NOMO-1 treated with dmso at 0.1 percent for 144 hours (cell line): Measurements from ENCODE around the gene ABCA3.
"Not testable (repeated sequence)": the region's sequence is repeated elsewhere in the genome, so short reads cannot be mapped to it uniquely, and the experiment has no call there.

Experiments used
- DNase-seq: peaks from one replicate; lab custom pipeline; 2025; ENCODE audit not compliant: unreplicated experiment; lab: John Stamatoyannopoulos, UW

Gene ABCA3

GRCh38 chr16:2280981-2281542, 59.5 kb downstream of the ABCA3 start:
- no peak for DNase-seq

DNA sequence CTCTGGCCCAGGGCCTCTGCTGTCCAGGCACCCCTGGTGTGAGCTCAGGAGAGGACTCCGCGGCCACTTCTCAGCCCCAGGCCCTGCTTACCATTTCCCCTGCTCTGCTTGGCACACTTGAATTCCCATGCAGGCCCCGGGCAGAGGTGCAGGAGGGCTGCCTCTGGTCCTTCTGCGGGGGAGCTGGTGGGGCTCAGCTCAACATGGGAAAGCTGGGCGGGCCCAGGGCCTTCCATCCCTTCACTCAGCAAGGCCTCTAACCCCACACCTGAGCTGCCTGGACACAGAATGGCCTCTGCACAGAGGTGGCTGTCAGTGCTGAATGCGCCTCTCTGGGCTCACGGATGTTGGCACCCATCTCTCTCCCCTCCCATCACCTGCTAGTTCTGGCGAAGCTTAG, 60.1 kb downstream of the ABCA3 start:
- DNase-seq: no peak

- no peak for DNase-seq
Measured at GRCh38 chr16:2278956-2279800, 61.4 kb downstream of the ABCA3 start.

DNA sequence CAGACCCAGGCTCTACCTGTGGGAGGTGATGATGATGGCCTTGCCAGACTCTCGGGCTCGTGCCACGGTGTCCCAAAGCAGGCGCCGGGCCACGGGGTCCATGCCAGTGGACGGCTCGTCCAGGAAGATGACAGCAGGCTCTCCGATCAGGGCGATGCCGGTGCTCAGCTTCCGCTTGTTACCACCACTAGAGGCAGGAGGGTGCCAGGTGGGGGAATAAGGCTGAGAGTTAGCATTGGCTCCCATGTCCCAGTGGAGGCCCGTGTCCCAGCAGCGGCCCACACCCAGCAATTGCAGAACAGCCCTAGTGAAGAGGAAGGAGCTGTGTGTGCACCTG, 62.3 kb downstream of the ABCA3 start:
- no peak for DNase-seq

DNA sequence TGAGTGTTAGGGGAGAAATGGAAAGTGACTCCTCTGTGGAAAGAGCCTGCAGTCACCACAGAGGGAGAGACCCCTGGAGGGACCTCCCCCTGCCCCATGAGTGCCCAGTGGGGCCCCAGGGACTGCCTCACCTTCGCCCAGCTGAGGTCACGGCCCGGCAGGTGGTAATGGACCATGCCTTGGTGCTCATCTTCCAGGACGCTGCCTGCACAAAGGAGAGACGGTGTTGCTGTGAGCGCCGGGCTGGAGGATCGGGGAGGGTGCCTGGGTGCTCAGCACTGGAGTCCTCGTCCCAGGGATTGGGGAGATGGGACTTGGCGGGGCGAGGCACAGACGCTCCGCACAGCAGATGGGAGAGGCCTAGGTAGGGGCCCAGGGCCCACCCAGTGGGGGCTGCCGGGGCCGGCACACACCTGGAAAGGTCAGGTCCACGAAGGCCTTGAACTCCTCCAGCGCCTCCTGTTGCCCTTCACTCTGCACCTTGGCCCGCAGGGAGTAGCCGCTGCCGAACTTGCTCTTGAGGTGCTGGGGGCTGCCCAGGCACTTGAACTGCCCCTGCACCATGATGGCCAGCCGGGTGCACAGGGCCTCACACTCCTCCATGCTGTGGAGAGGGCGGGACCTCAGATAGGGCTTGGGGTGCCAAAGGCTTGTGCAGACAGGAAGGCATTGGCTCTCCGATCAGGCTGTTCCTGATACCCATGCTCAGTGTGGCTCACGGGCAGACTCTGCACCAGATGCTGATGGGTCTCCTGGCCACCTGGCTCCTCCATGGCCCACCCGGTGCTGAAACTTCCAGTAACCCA, 62.9 kb downstream of the ABCA3 start:
- no peak for DNase-seq

DNA sequence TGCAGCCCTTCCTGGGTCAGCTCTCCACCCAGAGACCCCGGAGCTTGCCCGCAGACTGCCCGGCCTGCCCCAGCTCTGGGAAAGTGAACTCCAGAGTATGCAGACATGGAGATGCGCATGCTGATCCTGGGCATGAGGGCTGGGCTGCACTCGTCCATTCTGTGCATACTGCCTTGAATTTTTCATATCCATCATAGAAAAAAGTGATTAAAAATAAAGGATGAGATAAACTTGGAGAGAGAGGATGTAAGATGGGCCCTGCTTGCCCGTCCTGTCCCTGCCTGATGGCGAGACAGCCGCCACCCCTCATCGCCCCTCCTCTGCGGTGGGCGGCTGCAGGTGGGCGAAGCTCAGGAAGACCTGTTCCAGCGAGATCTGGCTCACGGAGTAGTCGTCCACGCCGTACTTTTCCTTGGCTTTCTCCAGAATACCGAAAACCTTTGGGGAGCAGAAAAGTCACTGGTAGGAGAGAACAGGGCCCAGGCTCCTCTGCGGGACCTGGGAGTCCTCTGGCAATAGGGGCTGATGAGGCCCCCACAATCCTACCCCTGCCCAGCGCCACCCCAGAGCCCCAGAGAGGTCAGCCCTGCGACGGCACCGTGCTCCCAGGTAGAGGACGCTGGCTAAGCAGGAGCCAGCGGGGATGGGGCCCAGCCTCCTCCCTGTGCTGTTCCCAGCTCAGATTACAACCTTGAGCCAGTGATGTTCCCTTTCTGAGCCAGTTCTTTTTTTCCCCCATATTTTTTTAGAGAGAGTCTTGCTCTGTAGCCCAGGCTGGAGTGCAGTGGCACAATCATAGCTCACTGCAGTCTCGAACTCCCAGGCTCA, 63.9 kb downstream of the ABCA3 start:
- DNase-seq: no peak

DNA sequence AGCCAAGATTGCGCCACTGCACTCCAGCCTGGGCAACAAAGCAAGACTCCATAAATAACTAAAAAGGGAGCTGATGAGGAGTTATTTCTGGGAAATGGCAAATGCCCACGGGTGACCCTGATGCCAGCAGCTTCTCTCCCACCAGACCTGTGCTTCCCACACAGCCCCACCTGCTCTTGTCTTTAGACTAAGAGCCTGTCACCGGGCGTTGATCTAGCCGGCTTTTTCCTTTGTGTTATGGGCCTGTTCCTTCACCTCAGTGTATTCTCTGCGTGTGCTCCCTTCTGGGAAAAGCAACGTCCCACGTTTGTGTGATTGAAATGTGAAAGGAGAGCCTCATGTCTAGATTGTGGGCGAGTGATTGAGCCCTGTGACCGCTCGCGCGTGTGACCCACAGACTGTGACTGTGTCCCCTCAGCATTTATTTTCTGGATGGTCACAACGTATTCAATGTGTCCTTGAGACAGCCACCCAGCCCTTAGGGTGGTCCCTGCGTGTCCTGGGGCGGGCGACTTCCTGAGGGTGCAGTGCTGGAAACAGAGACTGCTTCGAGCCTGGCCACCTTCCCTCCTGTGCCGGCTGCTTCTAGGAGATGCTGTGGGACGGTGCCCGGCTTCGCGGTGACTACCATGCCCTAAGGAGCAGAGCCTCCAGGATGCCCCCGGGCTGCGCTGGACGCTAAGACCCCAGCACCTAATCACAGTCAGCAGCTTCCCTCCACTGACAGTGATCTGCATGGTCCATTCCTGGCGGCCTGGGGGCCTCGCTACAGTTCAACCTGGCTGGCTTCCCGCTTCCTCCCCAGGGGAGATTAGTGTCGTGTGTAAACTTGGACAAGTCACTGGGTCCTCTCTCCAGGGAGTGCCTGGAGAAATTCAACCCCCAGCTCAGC, 64.8 kb downstream of the ABCA3 start:
- DNase-seq: no peak

GRCh38 chr16:2273931-2274330, 66.6 kb downstream of the ABCA3 start:
- DNase-seq: no peak

DNA sequence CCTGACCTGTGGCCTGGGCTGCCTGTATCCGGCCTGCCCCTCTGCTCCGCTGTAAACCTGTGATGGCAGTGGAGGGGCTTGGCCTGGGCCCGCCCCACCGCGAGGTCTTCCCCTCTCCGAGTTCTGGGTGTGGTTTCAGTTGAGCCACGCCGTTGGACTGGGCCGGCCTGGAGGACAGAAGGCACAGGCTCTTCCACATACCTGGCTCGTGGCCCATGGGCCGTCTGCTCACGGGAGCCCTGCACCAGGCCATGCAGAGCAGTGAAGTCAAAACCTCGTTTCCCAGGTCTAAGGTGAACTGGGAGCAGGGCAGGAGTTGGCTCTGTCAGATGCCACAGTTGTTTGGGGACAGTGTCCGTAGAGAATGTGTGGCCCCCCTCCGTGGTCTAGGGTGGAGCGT, 67.0 kb downstream of the ABCA3 start:
- DNase-seq: no peak

DNA sequence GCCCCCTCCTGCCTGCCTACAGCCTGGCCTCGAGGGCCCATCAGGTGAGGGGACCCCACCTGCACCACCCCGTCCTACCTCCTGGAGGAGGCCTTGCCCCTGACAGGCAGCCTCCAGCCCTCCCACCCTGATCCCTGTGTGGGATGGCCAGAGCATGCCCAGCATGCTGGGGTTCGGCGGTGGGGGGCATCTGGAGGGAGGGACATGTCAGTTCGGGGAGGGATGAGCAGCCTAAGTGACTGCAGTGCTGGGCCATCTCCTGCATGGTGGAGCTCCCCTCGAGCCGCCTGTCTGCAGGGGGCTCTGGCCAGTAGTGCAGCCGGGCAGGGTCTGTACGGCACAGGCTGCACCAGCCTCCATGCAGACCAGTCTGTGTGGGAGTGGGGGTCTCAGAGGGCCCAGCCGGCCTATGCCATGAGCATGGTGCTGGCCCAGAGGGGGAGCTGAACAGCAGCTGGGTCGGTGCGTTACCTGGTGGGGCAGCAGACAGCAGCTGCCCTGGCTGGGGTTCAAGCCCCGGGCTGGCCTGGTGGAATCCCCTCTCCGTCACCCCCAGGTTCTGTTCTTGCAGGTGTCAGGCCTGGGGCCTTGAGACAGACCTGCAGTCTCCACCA, 68.6 kb downstream of the ABCA3 start:
- no peak for DNase-seq

- no peak for DNase-seq
Measured at GRCh38 chr16:2270588-2271470, 69.7 kb downstream of the ABCA3 start.

DNA sequence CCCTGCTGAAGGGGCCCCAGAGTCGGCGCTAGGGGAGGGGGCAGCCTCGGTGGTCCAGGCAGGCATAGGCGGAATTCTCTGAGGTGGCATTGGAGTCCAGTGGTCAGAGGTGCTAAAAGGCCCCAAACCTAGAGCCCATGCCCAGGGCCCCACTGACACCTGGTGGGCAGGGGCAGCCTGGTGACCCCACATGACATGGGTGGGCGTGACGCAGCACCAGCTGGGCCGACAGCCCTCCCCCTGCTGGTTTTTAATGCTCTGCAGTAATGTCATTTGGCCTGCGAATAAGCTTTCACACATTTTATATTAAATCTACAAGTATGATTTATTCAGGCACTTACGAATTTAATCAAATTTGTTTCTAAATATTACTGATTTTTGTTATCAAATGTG, 70.5 kb downstream of the ABCA3 start:
- no peak for DNase-seq

GRCh38 chr16:2267913-2268666, 72.4 kb downstream of the ABCA3 start, which contains the start of gene RNPS1:
RNPS1 (minus strand) TSS chr16:2268126; CDS start chr16:2264643, 3,483 bp downstream.
- DNase-seq: peak; percentile 88

DNA sequence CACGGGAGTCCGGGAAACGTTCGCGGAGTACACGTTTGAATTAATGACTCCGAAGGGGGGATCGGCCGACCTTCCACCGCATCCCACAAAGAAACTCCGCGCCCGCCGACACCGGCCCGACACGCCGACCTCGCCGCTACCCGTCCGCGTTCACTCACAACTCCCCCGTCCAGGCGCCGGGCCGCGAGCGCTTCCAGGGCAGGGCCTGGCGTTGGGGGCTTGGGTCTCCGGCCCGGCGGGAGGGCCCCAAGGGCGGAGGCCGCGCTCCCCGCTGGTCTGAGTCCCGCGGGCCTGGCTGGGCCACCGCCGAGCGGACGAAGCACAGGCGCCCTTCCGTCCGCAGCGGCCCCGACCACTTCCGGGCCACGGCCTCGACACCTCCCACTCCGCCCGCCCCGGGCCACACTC, 73.0 kb downstream of the ABCA3 start:
- DNase-seq: not testable (repeated sequence)

DNA sequence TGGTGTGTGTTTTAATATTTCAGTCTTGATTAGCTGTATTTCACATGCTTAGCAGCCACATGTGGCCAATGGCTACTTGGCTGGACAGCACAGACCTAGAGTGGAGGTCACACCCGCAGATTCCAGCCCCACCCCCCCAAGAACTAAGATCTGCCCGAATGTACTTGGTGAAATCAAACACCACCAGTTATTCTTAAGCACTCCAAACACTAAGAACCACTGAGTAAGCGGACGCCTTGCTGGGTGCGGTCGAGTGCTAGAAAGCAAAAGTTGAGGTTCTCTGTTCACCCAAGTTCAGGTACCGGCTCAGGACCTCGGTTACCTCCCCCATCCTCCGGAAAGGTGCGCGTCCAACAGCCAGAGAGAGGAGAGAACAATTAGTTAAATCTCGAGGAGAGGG, 73.6 kb downstream of the ABCA3 start:
- DNase-seq: not testable (repeated sequence)

DNA sequence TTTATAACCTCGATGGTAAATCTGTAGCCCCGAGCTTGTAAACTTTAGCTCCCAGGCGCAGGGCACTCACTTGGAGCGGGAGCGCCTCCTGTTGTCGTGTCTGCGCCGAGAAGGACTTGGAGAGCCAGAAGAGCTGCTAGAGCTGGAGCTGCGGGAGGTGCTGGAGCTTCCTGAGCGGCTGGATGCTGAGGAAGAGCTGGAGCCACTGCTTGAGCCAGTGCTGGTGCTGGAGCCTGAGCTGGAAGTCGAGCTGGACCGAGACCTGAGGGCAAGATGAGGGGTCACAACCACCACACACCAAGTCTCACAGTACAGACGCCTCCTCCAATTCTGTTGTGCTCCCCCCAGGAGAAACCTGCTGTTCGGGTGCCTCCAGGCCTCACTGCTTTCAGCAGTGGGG, 77.5 kb downstream of the ABCA3 start:
- DNase-seq: not testable (repeated sequence)

DNA sequence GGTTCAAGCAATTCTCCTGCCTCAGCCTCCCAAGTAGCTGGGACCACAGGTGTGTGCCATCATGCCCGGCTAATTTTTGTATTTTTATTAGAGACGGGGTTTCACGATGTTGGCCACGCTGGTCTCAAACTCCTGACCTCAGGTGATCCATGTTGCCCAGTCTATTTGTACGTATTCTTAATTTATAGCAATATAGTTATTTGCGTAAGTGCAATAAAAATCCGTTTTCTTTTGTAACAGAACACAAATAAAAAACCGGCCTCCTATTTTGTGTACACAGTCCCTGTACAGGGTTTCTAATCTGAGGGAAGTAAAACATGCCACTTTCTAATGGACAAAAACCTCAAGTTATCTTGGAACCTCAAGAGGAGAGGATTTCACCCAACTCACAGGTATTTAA, 80.3 kb downstream of the ABCA3 start:
- no peak for DNase-seq

DNA sequence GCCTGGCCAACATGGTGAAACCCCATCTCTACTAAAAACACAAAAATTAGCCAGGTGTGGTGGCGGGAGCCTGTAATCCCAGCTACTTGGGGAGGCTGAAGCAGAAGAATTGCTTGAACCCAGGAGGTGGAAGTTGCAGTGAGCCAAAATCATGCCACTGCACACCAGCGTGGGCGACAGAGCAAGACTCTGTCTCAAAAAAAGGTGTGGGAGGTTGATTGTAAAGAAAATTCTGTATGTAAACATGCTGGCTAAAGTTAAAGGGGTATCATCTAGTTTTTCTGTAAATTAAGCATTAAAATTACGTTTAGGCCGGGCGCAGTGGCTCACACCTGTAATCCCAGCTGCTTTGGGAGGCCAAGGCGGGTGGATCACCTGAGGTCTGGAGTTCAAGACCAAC, 82.0 kb downstream of the ABCA3 start:
- DNase-seq: not testable (repeated sequence)
